Inflammatory macrophage treated with lipopolysaccharide for 1 hour (primary cell): ENCODE data around the gene DCST2.
A peak's percentile ranks its signal among the peaks of the same experiment; 100 is the strongest.

Source experiments
- DNase-seq, 2 donors: peaks; one replicate each; pipeline ENCODE4 v3.0.0-alpha.2; 2020 to 2022

The DCST2 gene

GRCh38 chr1:154973344-154974101, 60.1 kb downstream of the DCST2 start:
- peak; percentile 92 to 98 for DNase-seq

DNA sequence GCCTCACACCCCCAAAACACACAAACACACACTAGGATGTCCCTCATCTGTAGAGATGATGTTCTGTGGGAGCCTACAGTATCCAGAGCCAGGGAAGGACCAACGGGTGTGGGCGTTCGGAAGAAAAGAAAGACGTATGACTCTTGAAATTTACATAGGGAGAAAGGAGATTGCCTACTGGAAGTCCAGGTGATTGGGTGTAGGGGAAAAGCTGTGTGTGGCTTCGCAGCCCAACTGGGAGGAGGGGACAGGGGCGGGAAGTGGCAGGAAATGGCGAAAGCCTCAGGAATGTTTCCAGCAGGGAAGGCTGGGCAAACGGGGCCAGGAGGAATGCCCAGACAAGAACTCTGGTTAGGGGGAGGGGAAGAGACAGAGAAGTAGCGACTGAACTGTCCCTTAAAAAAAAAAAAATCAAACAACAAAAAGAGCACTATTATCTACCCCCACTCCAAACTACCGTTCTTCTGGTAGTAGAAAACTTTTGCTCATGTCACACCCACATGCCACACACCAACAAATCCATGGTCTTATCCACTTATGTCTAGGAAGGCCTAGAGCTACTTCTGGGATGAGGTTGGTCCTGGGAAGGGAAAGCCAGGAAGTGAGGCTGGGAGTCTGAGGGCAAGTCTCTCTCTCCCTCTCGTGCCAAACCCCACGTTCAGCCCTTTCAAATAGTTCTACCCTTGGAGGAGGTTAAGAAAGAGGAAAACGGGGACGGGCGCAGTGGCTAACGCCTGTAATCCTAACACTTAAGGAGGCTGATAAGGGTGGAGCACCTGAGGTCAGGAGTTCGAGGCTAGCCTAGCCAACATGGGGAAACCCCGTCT, 60.9 kb downstream of the DCST2 start:
- DNase-seq = no peak

DNA sequence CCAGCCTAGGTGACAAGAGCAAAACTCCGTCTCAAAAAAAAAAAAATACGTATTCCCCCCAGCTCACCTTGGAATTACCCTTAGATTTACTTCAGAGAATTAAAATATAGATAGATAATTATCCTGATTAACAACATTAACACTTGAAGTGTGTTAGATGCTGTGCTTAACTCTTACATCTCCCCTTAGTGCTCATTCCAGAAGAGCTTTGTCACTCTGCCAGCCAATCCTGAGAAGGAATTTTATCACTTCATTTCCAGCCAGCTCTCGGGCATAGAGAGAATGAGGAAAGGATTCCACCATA, 61.4 kb downstream of the DCST2 start:
- DNase-seq = no peak

DNA sequence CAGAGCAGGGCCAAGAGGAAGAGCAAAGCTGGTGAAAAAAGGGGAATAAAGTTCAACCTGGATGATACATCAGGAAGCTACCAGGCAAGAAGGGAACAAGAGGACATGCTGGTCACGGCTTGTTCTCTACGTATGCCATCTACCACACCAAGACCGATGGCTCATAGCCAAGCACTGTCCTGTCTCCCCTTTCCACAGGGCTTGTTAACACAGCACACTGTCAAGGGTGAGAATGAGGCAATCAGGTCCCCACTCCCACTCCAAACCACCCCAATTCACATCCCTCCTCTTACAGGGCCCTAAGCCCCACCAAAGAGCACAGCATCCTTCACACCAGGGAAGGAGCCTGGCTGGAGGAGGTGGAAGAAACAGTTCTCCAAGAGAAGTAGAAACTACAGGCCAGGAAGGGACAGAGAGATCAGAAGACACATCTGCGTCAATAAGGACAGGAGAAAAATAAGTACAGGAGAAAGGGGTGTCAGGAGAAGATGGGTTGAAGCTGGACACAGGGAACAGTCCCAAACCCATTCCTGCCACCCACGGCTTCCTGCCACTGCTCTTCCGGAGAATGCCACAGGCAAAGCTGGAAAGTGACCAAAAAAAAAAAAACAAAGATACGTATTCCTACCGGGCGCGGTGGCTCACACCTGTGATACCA, 62.1 kb downstream of the DCST2 start:
- DNase-seq = peak in 1 of 2 donors; percentile 33

GRCh38 chr1:154970631-154971340, 62.8 kb downstream of the DCST2 start, which contains the start of gene SHC1:
SHC1 (minus strand) TSS chr1:154970747; CDS start chr1:154970526, 221 bp downstream.
- DNase-seq = peak; percentile 35 to 51

DNA sequence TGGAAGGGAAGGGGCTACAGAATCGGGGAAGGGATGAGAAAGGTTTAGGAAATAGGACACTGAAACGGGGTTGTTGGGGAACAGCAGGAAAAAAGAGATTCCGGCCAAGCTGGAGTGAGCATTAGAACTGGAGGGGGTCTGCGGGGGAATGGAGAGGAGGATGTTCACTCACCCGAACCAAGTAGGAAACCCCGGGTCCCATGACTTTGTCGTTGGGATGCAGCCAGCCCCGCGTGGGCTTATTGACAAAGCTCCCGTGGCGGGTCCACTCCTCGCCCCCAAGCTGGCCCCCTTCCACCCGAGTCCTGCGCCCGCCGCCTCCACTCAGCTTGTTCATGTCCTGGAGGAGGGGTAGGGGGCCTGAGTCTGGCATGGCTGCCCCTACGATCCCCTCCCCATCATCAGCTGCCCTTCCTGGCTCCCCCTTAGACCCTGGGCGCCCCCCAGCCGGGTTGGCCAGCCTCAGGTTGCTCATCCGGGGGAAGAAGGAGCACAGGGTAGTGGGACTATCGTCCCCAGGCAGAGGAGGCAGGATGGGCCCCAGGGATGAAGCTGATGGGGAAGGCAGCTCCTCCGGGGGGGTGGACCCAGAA, 63.6 kb downstream of the DCST2 start:
- DNase-seq = no peak

GRCh38 chr1:154969246-154969645, 64.3 kb downstream of the DCST2 start:
- no peak for DNase-seq

- DNase-seq = no peak
Observed at GRCh38 chr1:154968731-154969130, 64.8 kb downstream of the DCST2 start.
